HepG2 (cell line): ENCODE measurements around the gene SORBS2. TPM values are rescaled to one million over a fixed set of nuclear protein-coding genes. Genes with fewer than 3 reads are reported as not detected.
A peak's percentile ranks its signal among the peaks of the same experiment; 100 is the strongest.

Source experiments
- CBX2 ChIP-seq, 2 experiments: fragments of 200-600 bp in 1 of 2; sonication (generic); formaldehyde crosslinking in 1 of 2; IDR thresholded peaks; 2 replicates each; pipeline versions ENCODE4 v1.7.0 to v1.8.1; 2018 to 2022; ENCODE audit warnings: low read depth in 2 of 2, low read length in 1 of 2, mild to moderate bottlenecking in 1 of 2, missing genetic modification reagents in 1 of 2
- MED13 ChIP-seq: sonication (generic); formaldehyde crosslinking; IDR thresholded peaks from 2 replicates; pipeline ENCODE4 v1.5.0; 2020; ENCODE audit warnings: missing genetic modification reagents
- NCOR1 ChIP-seq: fragments of 200-600 bp; sonication (generic); IDR thresholded peaks from 2 replicates; pipeline ENCODE4 v1.7.0; 2017; ENCODE audit warnings: antibody characterized with exemption, low read length, borderline replicate concordance
- PCBP2 ChIP-seq: fragments of 200-400 bp; formaldehyde crosslinking; optimal IDR thresholded peaks from 2 replicates; pipeline ENCODE3; 2018; ENCODE audit warnings: low read length, low read depth; ENCODE audit not compliant: poor library complexity, severe bottlenecking
- RARA ChIP-seq: IDR thresholded peaks from 2 replicates; pipeline ENCODE4 v1.6.1; 2016; ENCODE audit warnings: missing genetic modification reagents, missing compliant biosample characterization
- ZC3H13 ChIP-seq: sonication (generic); formaldehyde crosslinking; IDR thresholded peaks from 2 replicates; pipeline ENCODE4 v1.8.1; 2023; ENCODE audit warnings: mild to moderate bottlenecking, missing genetic modification reagents, moderate library complexity
- ZFYVE20 ChIP-seq: sonication (generic); formaldehyde crosslinking; IDR thresholded peaks from 2 replicates; pipeline ENCODE4 v1.8.0; 2023; ENCODE audit warnings: low read depth, mild to moderate bottlenecking, moderate library complexity, missing genetic modification reagents, borderline replicate concordance
- ZNF17 ChIP-seq: sonication (generic); formaldehyde crosslinking; IDR thresholded peaks from 2 replicates; pipeline ENCODE4 v1.5.0; 2020; ENCODE audit warnings: mild to moderate bottlenecking, missing genetic modification reagents
- ZNF33B ChIP-seq: sonication (generic); formaldehyde crosslinking; IDR thresholded peaks from 2 replicates; pipeline ENCODE4 v1.5.1; 2020; ENCODE audit warnings: mild to moderate bottlenecking, missing genetic modification reagents
- ZNF558 ChIP-seq: sonication (generic); formaldehyde crosslinking; IDR thresholded peaks from 2 replicates; pipeline ENCODE4 v1.9.0; 2022; ENCODE audit warnings: mild to moderate bottlenecking, missing genetic modification reagents, borderline replicate concordance
- ZNF709 ChIP-seq: sonication (generic); formaldehyde crosslinking; IDR thresholded peaks from 2 replicates; pipeline ENCODE4 v1.5.0; 2020; ENCODE audit warnings: mild to moderate bottlenecking, missing genetic modification reagents
- ZNF737 ChIP-seq: sonication (generic); formaldehyde crosslinking; IDR thresholded peaks from 2 replicates; pipeline ENCODE4 v1.5.0; 2020; ENCODE audit warnings: missing genetic modification reagents, mild to moderate bottlenecking, borderline replicate concordance
- ZNF792 ChIP-seq: IDR thresholded peaks from 2 replicates; pipeline ENCODE4 v1.6.1; 2016
- polyA plus RNA-seq, 8 experiments: library from polyadenylated mRNA; depleted of rRNA in 3 of 8; stranded (reverse) in 7 of 8; unstranded in 1 of 8; fragments of >200 nt; fragmentation: Illumina TruSeq in 4 of 8; extraction: Trizol in 4 of 8; gene quantifications; 2 replicates each; pipeline versions ENCODE4 v1.2.1 to v1.2.3, GENCODE V29; 2011 to 2016; ENCODE audit warnings: low read depth in 4 of 8, missing spikeins in 1 of 8, mixed read lengths in 1 of 8; ENCODE audit not compliant: insufficient read depth in 1 of 8
- total RNA-seq, 5 experiments: library from RNA; depleted of rRNA; stranded (reverse); fragments of >200 nt; fragmentation: Illumina TruSeq; extraction: Trizol; gene quantifications; 2 replicates each; pipeline ENCODE4 v1.2.3, GENCODE V29; 2016; ENCODE audit warnings: low read depth in 1 of 5
- TF ChIP-seq, protein P1 (sequence below): sonication (generic); formaldehyde crosslinking; IDR thresholded peaks from 2 replicates; pipeline ENCODE4 v1.4.0; 2020; ENCODE audit warnings: mild to moderate bottlenecking, missing genetic modification reagents

Gene SORBS2
- total and polyA plus RNA-seq, 2 of the 13 experiments (the other 11 are each of a cell fraction or from before 2014, with no cell fraction given), result 25.0 to 80.5 TPM

DNA sequence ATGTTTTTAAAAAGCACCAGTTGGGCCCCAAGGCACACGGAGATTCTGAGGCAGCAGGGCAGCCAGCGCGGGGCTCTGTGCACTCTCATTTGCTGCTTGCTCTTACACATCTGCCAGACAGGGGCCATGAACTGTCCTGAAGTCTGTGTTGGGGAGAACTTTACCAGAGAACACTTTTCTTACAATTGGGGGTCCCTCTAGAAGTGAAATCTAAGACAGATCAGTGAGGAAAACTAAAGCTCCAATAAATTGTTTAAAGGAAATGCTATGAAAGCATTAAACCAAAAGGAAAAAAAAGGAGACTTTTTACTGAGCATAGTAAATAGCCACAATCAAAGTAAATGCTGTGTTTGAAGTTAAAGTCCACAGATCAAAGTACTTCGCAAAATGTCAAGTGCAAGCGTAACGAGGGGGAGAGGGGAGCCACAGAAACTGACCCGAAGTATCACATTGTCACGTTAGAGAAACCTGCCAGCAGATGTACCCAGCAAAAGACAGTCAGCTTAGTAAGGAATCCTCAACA is 37.8 kb downstream of the SORBS2 start (continued):
- TF ChIP-seq ZNF737, result no peak
- TF ChIP-seq ZNF792 (CRISPR knock-in tag), result no peak
- 0 out of 2 replicates have a peak, but pooled peaks have one; percentile 39 for TF ChIP-seq MED13 (CRISPR knock-in tag)
- peak; percentile 98 for TF ChIP-seq NCOR1
- no peak for TF ChIP-seq ZNF709 (CRISPR knock-in tag)
- TF ChIP-seq ZC3H13 (CRISPR knock-in tag), result no peak
- TF ChIP-seq PCBP2, result no peak
- TF ChIP-seq ZNF558 (CRISPR knock-in tag), result no peak
- peak; percentile 88 for TF ChIP-seq RARA (CRISPR knock-in tag)
- TF ChIP-seq, protein P1, sequence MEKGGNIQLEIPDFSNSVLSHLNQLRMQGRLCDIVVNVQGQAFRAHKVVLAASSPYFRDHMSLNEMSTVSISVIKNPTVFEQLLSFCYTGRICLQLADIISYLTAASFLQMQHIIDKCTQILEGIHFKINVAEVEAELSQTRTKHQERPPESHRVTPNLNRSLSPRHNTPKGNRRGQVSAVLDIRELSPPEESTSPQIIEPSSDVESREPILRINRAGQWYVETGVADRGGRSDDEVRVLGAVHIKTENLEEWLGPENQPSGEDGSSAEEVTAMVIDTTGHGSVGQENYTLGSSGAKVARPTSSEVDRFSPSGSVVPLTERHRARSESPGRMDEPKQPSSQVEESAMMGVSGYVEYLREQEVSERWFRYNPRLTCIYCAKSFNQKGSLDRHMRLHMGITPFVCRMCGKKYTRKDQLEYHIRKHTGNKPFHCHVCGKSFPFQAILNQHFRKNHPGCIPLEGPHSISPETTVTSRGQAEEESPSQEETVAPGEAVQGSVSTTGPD (CRISPR knock-in tag), result no peak
- TF ChIP-seq CBX2 (IDR thresholded peaks at IDR 0.05; ENCODE audit: low read depth, low read length), result no peak
- TF ChIP-seq CBX2 (CRISPR knock-in tag; IDR thresholded peaks at IDR 0.05; ENCODE audit: low read depth), result no peak
- no peak for TF ChIP-seq ZNF17 (CRISPR knock-in tag)
- TF ChIP-seq ZNF33B (CRISPR knock-in tag), result no peak
- no peak for TF ChIP-seq ZFYVE20 (CRISPR knock-in tag)
